ENCODE measurements around the gene ITGA2.

The ITGA2 gene

GRCh38 chr5:53045263-53045662 lies 56.1 kb downstream of the ITGA2 start:
- no peaks in the 10 kb centered on the region for H3K36me3 ChIP-seq (ENCODE audit: control insufficient read depth, insufficient read depth, low read length)
- H3K4me1 ChIP-seq (ENCODE audit: control insufficient read depth, insufficient read depth, low read length, poor library complexity, severe bottlenecking), result no peaks in the 10 kb centered on the region
- no peak overlapping the region for H3K4me3 ChIP-seq (ENCODE audit: insufficient read depth, low read depth, low read length, poor library complexity, severe bottlenecking)
- H3K27me3 ChIP-seq (replicated peaks; ENCODE audit: control insufficient read depth, insufficient read depth, low read length, poor library complexity, severe bottlenecking), result no peaks in the 10 kb centered on the region
- no peak for DNase-seq
- no peak overlapping the region for H3K27ac ChIP-seq (ENCODE audit: insufficient read depth, low read length, poor library complexity, severe bottlenecking)
- H3K9me3 ChIP-seq (ENCODE audit: control insufficient read depth, low read length), result no peaks in the 10 kb centered on the region

GRCh38 chr5:53048248-53048647 lies 59.1 kb downstream of the ITGA2 start:
- no peaks in the 10 kb centered on the region for H3K9me3 ChIP-seq (ENCODE audit: control insufficient read depth, low read length)
- H3K4me1 ChIP-seq (ENCODE audit: control insufficient read depth, insufficient read depth, low read length, poor library complexity, severe bottlenecking), result no peaks in the 10 kb centered on the region
- no peaks in the 10 kb centered on the region for H3K36me3 ChIP-seq (ENCODE audit: control insufficient read depth, insufficient read depth, low read length)
- DNase-seq, result no peak
- no peak overlapping the region for H3K4me3 ChIP-seq (ENCODE audit: insufficient read depth, low read depth, low read length, poor library complexity, severe bottlenecking)
- no peak overlapping the region for H3K27ac ChIP-seq (ENCODE audit: insufficient read depth, low read length, poor library complexity, severe bottlenecking)
- no peaks in the 10 kb centered on the region for H3K27me3 ChIP-seq (replicated peaks; ENCODE audit: control insufficient read depth, insufficient read depth, low read length, poor library complexity, severe bottlenecking)

DNA sequence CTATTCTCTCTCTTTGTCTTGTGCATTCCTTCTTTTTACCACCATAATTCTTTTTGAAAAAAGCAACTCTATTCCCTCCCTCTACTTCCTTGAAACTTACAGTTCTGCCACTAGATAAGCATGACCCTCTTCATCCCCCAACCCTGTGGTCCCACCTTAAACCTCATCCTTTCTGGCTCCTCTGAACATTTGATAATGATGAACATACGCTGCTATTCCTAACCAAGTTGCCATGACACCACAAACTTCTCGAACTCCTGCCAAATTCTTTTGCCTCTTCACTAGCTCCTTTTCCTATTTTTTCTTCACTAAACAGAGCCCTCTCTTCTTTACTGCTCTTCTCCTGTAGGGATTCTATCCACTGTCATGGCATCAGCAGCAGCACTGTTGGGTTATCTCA lies 63.3 kb downstream of the ITGA2 start:
- no peaks in the 10 kb centered on the region for H3K9me3 ChIP-seq (ENCODE audit: control insufficient read depth, low read length)
- H3K27ac ChIP-seq (ENCODE audit: insufficient read depth, low read length, poor library complexity, severe bottlenecking), result no peak overlapping the region
- no peaks in the 10 kb centered on the region for H3K27me3 ChIP-seq (replicated peaks; ENCODE audit: control insufficient read depth, insufficient read depth, low read length, poor library complexity, severe bottlenecking)
- no peaks in the 10 kb centered on the region for H3K36me3 ChIP-seq (ENCODE audit: control insufficient read depth, insufficient read depth, low read length)
- no peak overlapping the region for H3K4me3 ChIP-seq (ENCODE audit: insufficient read depth, low read depth, low read length, poor library complexity, severe bottlenecking)
- H3K4me1 ChIP-seq (ENCODE audit: control insufficient read depth, insufficient read depth, low read length, poor library complexity, severe bottlenecking), result no peaks in the 10 kb centered on the region
- DNase-seq, result no peak

DNA sequence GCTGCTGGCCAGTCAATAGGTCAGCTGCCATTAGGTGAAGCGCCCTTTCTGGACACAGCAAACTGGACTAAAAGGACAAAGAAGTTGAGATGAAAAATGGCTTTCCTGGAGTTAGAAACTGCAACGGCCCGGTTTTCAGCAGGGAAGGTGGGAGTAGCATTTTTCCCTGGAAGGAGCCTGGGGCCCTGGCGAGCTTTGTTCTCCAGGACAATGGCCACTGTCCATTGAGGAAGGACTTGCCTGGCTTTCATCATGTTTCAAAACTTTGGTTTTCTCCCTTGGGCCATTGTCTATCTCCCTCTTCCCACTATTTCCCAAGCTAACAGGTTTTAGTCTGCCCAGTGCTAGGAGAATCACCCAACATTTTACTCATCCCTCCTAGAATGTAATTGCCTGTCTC lies 64.2 kb downstream of the ITGA2 start:
- Histone ChIP-seq H3K4me1 (ENCODE audit: control insufficient read depth, insufficient read depth, low read length, poor library complexity, severe bottlenecking) (no peaks in the 10 kb centered on the region), H3K4me3 (ENCODE audit: insufficient read depth, low read depth, low read length, poor library complexity, severe bottlenecking) (no peak overlapping the region), H3K27ac (ENCODE audit: insufficient read depth, low read length, poor library complexity, severe bottlenecking) (no peak overlapping the region), H3K27me3 (replicated peaks; ENCODE audit: control insufficient read depth, insufficient read depth, low read length, poor library complexity, severe bottlenecking) (no peaks in the 10 kb centered on the region), H3K36me3 (ENCODE audit: control insufficient read depth, insufficient read depth, low read length) (no peaks in the 10 kb centered on the region), H3K9me3 (ENCODE audit: control insufficient read depth, low read length) (no peaks in the 10 kb centered on the region)
- DNase-seq, result no peak

DNA sequence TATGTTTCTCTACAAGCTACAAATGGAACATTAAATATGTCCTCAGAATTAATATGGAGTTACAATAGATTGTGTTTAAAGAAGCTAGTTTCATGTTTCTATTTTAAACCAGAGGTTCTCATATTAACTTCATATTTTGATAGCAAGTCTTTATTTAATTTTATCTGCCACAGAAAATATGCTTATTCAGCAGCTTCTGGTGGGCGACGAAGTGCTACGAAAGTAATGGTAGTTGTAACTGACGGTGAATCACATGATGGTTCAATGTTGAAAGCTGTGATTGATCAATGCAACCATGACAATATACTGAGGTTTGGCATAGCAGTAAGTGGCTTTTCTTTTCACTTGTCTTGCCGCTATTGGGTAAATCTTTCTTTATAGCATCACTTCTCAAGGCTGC lies 66.2 kb downstream of the ITGA2 start:
- Histone ChIP-seq H3K36me3 (ENCODE audit: control insufficient read depth, insufficient read depth, low read length) (no peaks in the 10 kb centered on the region), H3K9me3 (ENCODE audit: control insufficient read depth, low read length) (no peaks in the 10 kb centered on the region), H3K4me1 (ENCODE audit: control insufficient read depth, insufficient read depth, low read length, poor library complexity, severe bottlenecking) (no peaks in the 10 kb centered on the region), H3K27me3 (replicated peaks; ENCODE audit: control insufficient read depth, insufficient read depth, low read length, poor library complexity, severe bottlenecking) (no peaks in the 10 kb centered on the region), H3K27ac (ENCODE audit: insufficient read depth, low read length, poor library complexity, severe bottlenecking) (no peak overlapping the region), H3K4me3 (ENCODE audit: insufficient read depth, low read depth, low read length, poor library complexity, severe bottlenecking) (no peak overlapping the region)
- DNase-seq, result no peak

DNA sequence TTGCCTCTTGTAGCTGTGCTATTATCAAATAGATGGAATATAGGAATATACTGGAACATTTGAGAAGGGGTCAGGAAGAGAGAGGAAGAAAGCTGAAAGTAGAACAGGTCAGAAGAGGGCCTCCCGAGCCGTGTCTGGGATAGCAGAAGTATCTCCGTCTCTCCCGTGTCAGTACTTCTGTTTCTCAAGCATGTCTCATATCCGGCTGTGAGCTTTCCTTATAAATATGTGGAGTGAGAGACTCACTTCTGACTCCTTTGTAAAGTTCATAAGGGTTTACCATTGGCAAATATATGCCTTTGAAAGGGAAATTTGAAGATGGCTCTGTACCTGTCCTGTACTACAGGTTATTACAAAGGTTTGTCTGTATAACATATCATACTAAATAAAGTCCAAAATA lies 70.1 kb downstream of the ITGA2 start:
- no peaks in the 10 kb centered on the region for H3K9me3 ChIP-seq (ENCODE audit: control insufficient read depth, low read length)
- no peaks in the 10 kb centered on the region for H3K4me1 ChIP-seq (ENCODE audit: control insufficient read depth, insufficient read depth, low read length, poor library complexity, severe bottlenecking)
- no peak overlapping the region for H3K4me3 ChIP-seq (ENCODE audit: insufficient read depth, low read depth, low read length, poor library complexity, severe bottlenecking)
- H3K36me3 ChIP-seq (ENCODE audit: control insufficient read depth, insufficient read depth, low read length), result no peaks in the 10 kb centered on the region
- H3K27ac ChIP-seq (ENCODE audit: insufficient read depth, low read length, poor library complexity, severe bottlenecking), result no peak overlapping the region
- DNase-seq, result no peak
- H3K27me3 ChIP-seq (replicated peaks; ENCODE audit: control insufficient read depth, insufficient read depth, low read length, poor library complexity, severe bottlenecking), result no peaks in the 10 kb centered on the region

- Histone ChIP-seq H3K27ac (ENCODE audit: insufficient read depth, low read length, poor library complexity, severe bottlenecking) (no peak overlapping the region), H3K9me3 (ENCODE audit: control insufficient read depth, low read length) (no peaks in the 10 kb centered on the region), H3K4me3 (ENCODE audit: insufficient read depth, low read depth, low read length, poor library complexity, severe bottlenecking) (no peak overlapping the region), H3K4me1 (ENCODE audit: control insufficient read depth, insufficient read depth, low read length, poor library complexity, severe bottlenecking) (no peaks in the 10 kb centered on the region), H3K27me3 (replicated peaks; ENCODE audit: control insufficient read depth, insufficient read depth, low read length, poor library complexity, severe bottlenecking) (no peaks in the 10 kb centered on the region), H3K36me3 (ENCODE audit: control insufficient read depth, insufficient read depth, low read length) (no peaks in the 10 kb centered on the region)
- DNase-seq, result no peak
Measured at GRCh38 chr5:53063176-53063575, 74.0 kb downstream of the ITGA2 start.

DNA sequence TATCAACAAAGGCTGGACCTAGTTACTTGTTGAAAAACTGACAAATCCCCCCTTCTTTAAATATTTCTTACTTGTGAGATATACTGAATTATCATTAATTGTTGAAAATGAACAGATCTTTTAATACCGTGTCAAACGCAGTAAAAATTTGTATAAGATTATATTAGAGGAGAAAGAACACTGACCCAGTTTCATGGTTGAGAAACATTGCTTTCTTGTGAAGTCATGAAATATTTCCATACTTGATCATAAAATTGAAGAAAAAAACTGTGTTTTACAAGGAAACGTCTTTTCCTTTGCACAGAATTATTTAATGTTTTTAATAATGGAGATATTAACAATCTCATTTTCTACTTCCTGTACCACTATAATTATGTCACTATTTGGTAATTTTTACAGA lies 74.6 kb downstream of the ITGA2 start:
- DNase-seq, result no peak
- H3K36me3 ChIP-seq (ENCODE audit: control insufficient read depth, insufficient read depth, low read length), result no peaks in the 10 kb centered on the region

DNA sequence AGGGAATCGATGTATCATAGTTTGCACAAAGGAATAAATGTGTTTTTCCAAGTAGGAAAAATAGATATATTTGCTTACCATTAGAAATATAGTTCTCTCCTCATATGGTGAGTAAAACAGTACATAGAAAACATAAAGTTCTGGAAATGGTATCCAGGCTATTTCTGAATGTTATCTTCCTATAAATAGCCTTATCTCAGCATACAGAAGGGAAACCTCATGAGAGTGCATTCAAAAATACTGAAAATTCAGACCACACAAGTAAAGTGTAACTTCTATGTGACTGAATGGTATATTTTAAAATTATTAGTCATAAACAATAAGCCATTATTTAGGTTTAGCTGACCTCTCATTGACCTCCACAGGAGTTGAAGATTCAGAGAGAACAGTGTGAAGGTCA lies 76.9 kb downstream of the ITGA2 start:
- Histone ChIP-seq H3K36me3 (ENCODE audit: control insufficient read depth, insufficient read depth, low read length) (no peaks in the 10 kb centered on the region), H3K4me1 (ENCODE audit: control insufficient read depth, insufficient read depth, low read length, poor library complexity, severe bottlenecking) (no peaks in the 10 kb centered on the region), H3K27ac (ENCODE audit: insufficient read depth, low read length, poor library complexity, severe bottlenecking) (no peak overlapping the region), H3K4me3 (ENCODE audit: insufficient read depth, low read depth, low read length, poor library complexity, severe bottlenecking) (no peak overlapping the region), H3K27me3 (replicated peaks; ENCODE audit: control insufficient read depth, insufficient read depth, low read length, poor library complexity, severe bottlenecking) (no peaks in the 10 kb centered on the region), H3K9me3 (ENCODE audit: control insufficient read depth, low read length) (no peaks in the 10 kb centered on the region)
- no peak for DNase-seq

More for the DNA sequence above, 74.6 kb downstream of the ITGA2 start:
- no peaks in the 10 kb centered on the region for H3K27me3 ChIP-seq (replicated peaks; ENCODE audit: control insufficient read depth, insufficient read depth, low read length, poor library complexity, severe bottlenecking)
- H3K27ac ChIP-seq (ENCODE audit: insufficient read depth, low read length, poor library complexity, severe bottlenecking), result no peak overlapping the region
- H3K4me3 ChIP-seq (ENCODE audit: insufficient read depth, low read depth, low read length, poor library complexity, severe bottlenecking), result no peak overlapping the region
- H3K4me1 ChIP-seq (ENCODE audit: control insufficient read depth, insufficient read depth, low read length, poor library complexity, severe bottlenecking), result no peaks in the 10 kb centered on the region
- H3K9me3 ChIP-seq (ENCODE audit: control insufficient read depth, low read length), result no peaks in the 10 kb centered on the region

DNA sequence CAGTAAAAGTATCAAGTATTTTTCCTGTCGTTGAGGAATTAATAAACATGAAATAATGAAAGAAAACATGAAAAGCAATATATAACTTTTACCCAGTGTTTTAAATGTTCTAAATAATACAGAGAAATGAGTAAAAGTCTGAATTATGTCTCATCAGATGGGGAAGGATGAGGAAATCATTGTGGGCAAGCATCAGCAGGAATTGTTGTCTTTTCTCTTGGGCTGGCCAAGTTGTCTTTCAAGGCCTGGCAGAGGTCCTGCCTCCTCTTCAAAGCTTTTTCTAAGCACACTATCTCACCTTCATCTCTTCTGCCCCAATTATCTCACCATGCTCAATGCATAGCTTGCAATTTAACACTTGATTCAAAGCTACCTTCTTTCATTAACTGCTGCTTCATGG lies 78.5 kb downstream of the ITGA2 start:
- Histone ChIP-seq H3K36me3 (ENCODE audit: control insufficient read depth, insufficient read depth, low read length) (no peaks in the 10 kb centered on the region), H3K27ac (ENCODE audit: insufficient read depth, low read length, poor library complexity, severe bottlenecking) (no peak overlapping the region)

DNA sequence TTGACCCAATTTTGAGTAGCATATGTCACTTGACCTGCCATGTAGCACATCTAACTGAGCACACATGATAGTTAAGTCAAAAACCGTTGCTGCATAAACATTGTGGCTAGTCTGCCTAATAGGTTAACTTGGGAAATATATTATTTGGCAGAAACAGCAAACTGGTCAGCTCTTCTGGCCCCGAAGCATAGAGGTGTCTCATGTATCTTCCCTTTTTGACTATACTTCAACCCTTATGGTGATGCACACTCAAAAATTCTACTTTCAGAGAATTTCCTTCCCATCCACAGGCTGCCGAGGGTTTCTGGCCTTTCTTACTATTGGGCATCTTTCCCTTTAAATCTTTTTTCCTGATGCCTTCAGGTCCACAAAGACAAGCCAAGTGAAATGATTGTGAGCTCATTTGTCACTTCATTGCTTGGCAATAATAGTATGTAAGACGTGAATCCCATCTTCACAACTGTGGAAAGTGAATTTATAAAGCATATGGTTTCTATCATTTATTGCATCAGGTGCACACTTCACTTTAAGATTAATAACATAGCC lies 79.2 kb downstream of the ITGA2 start:
- no peak for DNase-seq
- no peaks in the 10 kb centered on the region for H3K36me3 ChIP-seq (ENCODE audit: control insufficient read depth, insufficient read depth, low read length)
- H3K4me3 ChIP-seq (ENCODE audit: insufficient read depth, low read depth, low read length, poor library complexity, severe bottlenecking), result no peak overlapping the region

More for the DNA sequence above, 78.5 kb downstream of the ITGA2 start:
- Histone ChIP-seq H3K9me3 (ENCODE audit: control insufficient read depth, low read length) (no peaks in the 10 kb centered on the region), H3K4me3 (ENCODE audit: insufficient read depth, low read depth, low read length, poor library complexity, severe bottlenecking) (no peak overlapping the region), H3K27me3 (replicated peaks; ENCODE audit: control insufficient read depth, insufficient read depth, low read length, poor library complexity, severe bottlenecking) (no peaks in the 10 kb centered on the region), H3K4me1 (ENCODE audit: control insufficient read depth, insufficient read depth, low read length, poor library complexity, severe bottlenecking) (no peaks in the 10 kb centered on the region)
- no peak for DNase-seq

More for the DNA sequence above, 79.2 kb downstream of the ITGA2 start:
- H3K4me1 ChIP-seq (ENCODE audit: control insufficient read depth, insufficient read depth, low read length, poor library complexity, severe bottlenecking), result no peaks in the 10 kb centered on the region
- no peaks in the 10 kb centered on the region for H3K27me3 ChIP-seq (replicated peaks; ENCODE audit: control insufficient read depth, insufficient read depth, low read length, poor library complexity, severe bottlenecking)
- no peaks in the 10 kb centered on the region for H3K9me3 ChIP-seq (ENCODE audit: control insufficient read depth, low read length)
- no peak overlapping the region for H3K27ac ChIP-seq (ENCODE audit: insufficient read depth, low read length, poor library complexity, severe bottlenecking)
